ENCODE measurements around the gene LRRC4B. TPM values are rescaled to one million over a fixed set of nuclear protein-coding genes. Genes with fewer than 3 reads are reported as not detected.
A peak's percentile ranks its signal among the peaks of the same experiment; 100 is the strongest.

The LRRC4B gene
- total and polyA plus RNA-seq, 9 donors = 0.12 to 7.9 (median 2.5) TPM

DNA sequence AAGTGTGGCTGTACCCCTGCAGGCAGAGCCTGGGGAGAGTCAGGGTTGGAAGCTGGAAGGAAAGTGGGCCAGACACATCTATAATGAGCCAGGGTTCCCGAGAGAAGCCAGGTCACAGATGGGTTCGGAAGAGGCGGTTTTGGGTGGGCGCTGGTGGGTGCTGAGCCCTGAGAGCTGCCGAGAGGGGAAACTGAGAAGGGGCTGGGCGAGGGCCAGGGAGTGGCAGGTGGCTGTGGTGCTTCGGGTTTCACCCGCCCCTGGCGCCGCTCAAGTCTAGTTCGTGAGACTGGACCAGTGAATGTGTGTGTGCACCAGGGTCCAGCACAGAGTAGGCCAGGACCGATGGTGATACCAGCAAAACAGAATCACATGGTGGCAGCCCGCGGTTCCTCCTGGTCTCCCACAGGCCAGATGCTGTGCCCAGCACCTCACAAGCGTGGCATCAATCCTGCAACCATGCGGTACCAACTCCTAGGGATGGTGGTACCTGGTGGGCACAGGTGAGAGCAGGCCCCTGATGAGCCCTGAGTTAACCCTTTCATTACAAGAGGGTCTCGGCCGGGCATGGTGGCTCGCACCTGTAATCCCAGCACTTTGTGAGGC is 1.8 kb upstream of the LRRC4B start:
- Histone ChIP-seq H3K4me1 (ENCODE audit: insufficient read depth) (no peaks in the 10 kb centered on the region), H3K27ac (no peak overlapping the region), H3K27me3 (no peaks in the 10 kb centered on the region), H3K9me3 (no peaks in the 10 kb centered on the region), H3K4me3 (no peak overlapping the region), H3K36me3 (no peaks in the 10 kb centered on the region)
- TF ChIP-seq EP300 (IDR thresholded peaks at IDR 0.05) (no peak), POLR2A (IDR thresholded peaks at IDR 0.05) (no peak)
- TF ChIP-seq, protein P1, sequence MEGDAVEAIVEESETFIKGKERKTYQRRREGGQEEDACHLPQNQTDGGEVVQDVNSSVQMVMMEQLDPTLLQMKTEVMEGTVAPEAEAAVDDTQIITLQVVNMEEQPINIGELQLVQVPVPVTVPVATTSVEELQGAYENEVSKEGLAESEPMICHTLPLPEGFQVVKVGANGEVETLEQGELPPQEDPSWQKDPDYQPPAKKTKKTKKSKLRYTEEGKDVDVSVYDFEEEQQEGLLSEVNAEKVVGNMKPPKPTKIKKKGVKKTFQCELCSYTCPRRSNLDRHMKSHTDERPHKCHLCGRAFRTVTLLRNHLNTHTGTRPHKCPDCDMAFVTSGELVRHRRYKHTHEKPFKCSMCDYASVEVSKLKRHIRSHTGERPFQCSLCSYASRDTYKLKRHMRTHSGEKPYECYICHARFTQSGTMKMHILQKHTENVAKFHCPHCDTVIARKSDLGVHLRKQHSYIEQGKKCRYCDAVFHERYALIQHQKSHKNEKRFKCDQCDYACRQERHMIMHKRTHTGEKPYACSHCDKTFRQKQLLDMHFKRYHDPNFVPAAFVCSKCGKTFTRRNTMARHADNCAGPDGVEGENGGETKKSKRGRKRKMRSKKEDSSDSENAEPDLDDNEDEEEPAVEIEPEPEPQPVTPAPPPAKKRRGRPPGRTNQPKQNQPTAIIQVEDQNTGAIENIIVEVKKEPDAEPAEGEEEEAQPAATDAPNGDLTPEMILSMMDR (IDR thresholded peaks at IDR 0.05) = no peak
- 74 to 80% (median 77%) methylated on average over 19 of the region's 19 CpGs for WGBS, 3 donors
- no peak for DNase-seq
- intact Hi-C loops (cut with DNase I) = no loop called here

DNA sequence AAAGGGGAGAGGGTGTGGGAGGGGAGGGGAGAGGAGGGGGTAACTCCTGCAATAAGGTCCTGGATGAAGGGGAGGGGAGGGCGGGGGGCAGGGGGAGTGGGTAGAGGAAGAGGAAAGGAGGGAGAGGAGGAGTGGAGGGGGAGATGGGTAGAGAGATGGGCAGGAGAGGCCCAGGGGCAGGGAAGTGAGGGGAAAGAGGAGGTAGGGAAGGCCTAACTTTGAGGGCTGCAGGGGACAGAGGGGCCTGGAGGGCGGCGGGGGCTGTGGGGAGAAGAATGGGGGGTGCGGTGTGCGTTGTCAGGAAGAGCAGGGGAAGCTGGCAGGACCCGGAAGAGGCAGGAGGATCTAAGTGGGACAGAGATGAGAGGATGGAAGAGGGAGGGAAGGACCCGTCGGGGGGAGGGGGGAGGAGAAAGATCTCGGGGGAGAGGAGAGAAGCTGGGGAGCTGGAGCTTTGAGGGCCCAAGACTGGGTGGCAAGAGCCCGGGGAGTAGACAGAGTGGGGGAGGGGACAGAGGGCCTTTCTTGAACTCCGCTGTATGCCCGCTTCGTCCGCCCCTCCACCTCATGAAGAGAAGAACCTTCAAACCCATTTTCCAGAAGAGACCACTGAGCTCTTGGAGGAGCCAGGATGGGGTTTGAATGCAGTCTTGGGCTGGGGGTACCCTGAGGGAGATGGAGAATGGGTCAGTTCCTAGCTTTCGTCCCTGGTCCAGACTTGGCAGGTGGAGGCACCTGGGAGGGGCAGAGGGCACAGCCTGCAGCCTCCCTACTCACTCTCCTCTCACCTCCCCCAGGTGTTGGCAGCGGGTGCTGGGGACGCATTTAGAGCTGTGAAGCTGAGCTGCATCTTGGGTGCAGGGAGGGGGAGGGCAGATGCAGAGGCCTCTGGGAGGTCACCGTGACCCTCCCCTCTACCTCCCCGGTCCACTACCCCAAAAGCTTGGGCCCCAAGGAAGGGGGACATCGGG is 778 bp upstream of the LRRC4B start:
- Histone ChIP-seq H3K27me3 (no peaks in the 10 kb centered on the region), H3K4me1 (ENCODE audit: insufficient read depth) (no peaks in the 10 kb centered on the region), H3K9me3 (no peaks in the 10 kb centered on the region), H3K36me3 (no peaks in the 10 kb centered on the region), H3K27ac (no peak overlapping the region), H3K4me3 (no peak overlapping the region)
- no peak for DNase-seq
- TF ChIP-seq EP300 (IDR thresholded peaks at IDR 0.05) (no peak), POLR2A (IDR thresholded peaks at IDR 0.05) (no peak)
- TF ChIP-seq, protein P1 (IDR thresholded peaks at IDR 0.05) = no peak
- 24 to 29% (median 29%) methylated on average over 20 of the region's 20 CpGs for WGBS, 3 donors
- intact Hi-C loops (cut with DNase I) = no loop called here

DNA sequence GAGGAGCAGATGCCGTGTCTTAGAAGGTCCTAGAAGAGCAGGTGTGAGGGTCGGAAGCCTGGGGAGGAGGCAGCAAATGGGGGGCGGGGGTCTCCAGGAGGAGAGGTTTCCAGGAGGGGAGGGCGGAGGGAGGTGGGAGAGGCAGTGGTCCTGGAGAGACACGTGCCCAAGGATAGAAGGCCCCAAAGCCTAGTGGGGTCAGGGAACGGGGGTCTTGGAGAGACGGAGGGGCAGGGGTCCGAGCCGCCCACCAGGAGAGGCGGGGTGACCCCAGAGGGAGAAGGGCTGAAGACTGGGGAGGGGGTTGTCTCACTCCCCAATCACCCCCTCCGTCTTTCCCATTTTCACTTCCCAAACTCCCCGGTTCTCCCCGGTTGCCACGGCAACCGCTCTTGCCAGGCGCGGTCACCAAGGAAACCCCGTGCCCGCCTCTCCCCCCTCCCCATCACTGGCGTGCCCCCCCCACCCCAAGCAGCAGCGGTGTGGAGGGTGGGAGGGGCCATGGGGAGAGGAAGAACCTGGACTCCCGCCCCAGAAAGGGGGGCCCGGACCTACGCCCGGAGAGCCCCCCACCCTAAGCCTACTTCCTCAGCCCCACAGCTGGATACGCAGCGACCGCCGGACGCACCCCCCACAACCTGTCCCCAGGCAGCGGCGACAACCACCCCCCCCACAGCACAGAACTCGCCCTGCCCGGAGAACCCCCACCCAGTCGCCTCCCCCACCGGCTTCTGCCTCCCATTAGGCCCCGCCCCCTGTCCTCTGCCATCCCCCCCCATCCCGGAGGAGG is 988 bp downstream of the LRRC4B start:
- Histone ChIP-seq H3K27ac (no peak overlapping the region), H3K27me3 (no peaks in the 10 kb centered on the region), H3K36me3 (no peaks in the 10 kb centered on the region), H3K4me1 (ENCODE audit: insufficient read depth) (no peaks in the 10 kb centered on the region), H3K9me3 (no peaks in the 10 kb centered on the region), H3K4me3 (peak overlapping the region; percentile 20)
- TF ChIP-seq POLR2A (IDR thresholded peaks at IDR 0.05) = no peak
- TF ChIP-seq, protein P1 (IDR thresholded peaks at IDR 0.05) = no peak
- DNase-seq = no peak
- WGBS, 3 donors = 6 to 9% (median 6%) methylated on average over 26 to 38 of the region's 38 CpGs
- intact Hi-C loops (cut with DNase I) = no loop called here
